NCI-H748 (cell line): ENCODE data around the gene GRB2.
"Not testable (repeated sequence)": the region's sequence is repeated elsewhere in the genome, so short reads cannot be mapped to it uniquely, and the experiment has no call there.

Source experiments
- DNase-seq: peaks from one replicate; lab custom pipeline; 2025; ENCODE audit not compliant: unreplicated experiment; lab: John Stamatoyannopoulos, UW

The GRB2 gene

DNA sequence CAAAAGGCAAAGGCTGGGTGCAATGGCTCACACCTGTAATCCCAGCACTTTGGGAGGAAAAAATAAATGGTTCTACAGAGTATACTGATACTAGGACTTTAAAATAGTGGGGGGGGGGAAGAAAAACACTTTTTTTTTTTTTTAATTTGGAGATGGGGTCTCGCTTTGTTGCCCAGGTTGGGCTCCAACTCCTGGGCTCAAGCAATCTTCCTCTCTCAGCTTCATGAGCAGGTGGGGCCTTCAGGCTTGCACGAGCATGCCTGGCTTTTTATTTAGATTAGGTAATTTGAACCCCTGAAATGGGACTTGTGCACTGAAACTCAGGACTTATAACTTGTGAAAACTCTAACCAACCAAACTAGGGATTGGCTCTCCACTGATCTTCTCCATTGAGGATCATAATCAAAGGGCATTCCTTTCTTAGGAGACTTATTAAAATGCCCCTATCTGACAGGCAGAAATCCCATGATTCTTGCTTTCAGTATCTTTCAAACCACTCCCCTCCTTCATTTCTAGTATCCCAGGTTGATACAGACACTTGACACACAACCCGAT, 16.9 kb downstream of the GRB2 start:
- no peak for DNase-seq

DNA sequence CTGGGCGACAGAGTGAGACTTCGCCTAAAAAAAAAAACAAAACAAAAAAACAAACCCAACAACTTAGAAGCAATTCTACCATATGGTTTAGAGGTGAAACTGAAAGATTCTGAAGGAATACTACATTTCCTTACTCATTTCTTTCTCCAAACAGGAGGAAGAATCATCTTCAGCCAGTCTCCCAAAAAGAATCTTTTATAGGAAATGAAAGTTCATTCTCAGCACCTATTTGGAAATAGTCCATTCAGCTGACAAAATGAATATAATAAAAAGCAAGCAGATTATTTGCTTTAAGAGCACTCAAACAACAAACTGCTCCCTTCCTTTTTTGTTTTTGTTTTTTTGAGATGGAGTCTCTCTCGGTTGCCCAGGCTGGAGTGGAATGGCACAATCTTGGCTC, 17.7 kb downstream of the GRB2 start:
- no peak for DNase-seq

DNA sequence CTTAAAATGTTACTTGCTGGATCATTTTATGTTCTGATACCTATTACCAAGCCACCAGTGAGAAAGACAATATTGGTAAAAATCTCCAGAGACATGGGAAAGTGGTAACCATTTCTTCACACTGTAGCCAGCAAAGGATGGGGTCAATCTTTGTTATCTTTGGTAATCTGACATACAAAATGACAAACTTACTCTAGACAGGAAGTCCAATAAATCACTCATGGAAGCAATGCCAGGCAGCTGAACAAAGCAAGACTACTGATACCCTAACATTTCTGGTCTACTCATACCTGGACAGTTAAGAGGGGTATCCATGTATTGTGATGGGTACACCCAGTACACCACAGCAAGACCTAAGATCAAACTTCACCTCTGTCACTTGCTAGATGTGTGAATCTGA, 19.0 kb downstream of the GRB2 start:
- DNase-seq, result no peak

DNA sequence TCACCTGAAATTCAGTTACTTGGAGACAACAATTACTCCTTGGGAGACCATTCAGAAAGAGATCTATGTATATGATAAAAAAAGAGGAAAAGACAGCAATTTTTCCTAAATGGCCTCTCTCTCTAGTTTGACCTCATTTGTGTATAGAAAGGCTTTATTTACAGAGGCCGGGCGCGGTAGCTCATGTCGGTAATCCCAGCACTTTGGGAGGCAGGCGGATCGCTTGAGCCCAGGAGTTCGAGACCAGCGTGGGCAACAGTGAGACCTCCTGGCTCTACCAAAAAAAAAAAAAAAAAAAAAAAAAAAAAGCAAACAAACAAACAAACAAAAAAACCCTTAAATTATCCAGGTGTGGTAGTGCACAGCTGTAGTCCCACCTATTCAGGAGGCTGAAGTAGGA, 20.7 kb downstream of the GRB2 start:
- DNase-seq, result no peak

DNA sequence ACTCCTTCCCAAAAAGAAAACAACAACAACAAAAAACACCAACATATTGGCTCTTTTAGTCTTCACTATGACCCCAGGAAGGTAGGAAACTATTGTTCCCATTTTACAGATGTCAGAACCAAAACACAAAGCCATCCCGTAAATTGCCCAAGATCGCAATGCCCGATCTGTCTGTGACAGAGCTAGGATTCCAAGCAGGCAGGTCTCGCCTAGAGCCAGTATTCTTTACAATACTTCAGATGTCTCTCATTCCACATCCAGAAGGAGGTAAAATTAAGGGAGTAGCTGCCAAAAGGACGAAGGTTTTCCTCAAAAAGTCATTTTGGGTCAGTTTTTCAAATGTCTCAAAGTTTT, 21.7 kb downstream of the GRB2 start:
- DNase-seq, result no peak

DNA sequence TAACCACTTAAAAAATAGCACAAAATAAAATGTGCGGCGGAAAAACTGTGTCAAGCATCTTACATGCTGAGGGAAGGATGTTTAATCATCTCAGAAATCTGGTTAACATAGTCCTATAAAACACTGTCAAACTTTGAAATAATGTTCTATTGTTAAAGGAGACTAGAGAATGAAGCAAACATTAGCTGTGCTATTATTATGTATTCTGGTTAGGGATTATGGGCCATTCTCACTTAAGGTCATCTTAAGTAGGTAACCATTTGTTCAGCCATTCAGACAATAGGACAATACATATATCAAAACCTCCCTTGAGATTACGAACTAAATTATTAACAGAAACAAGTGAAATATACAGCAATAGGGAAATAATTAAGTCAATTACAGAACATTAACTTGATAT, 24.7 kb downstream of the GRB2 start:
- DNase-seq, result no peak

DNA sequence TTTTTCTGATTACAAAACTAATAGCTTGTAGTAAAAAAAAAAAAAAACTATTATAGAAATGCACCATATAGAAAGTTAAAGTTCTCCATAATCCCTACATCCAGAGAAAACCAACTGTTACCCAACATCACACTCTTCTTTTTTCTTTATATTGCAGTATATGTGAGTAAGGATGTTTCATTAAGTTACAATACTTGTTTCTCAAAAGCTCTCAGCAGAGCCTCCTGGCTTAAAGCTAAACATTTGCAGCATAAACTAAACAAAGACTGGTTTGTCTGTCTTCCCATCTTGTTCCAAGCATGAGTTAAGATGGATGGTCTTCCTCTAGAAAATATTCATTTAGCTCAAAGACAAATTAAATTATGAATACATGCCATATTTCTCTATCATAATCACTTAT, 25.2 kb downstream of the GRB2 start:
- DNase-seq, result no peak

DNA sequence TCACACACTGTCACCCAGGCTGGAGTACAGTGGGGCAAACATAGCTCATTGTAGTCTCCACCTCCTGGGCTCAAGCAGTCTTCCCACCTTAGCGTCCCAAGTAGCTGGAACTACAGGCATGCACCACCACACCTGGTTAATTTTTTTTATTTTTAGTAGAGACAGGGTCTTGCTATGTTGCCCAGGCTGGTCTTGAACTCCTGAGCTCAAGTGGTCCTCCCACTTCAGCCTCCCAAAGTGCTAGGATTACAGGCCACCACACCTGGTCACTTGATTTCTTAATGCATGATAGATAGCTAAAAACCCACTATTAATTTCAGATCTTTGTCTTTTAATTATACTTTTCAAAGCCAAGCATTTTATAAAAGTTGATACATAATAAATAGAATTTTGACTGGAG, 26.1 kb downstream of the GRB2 start:
- not testable (repeated sequence) for DNase-seq

DNA sequence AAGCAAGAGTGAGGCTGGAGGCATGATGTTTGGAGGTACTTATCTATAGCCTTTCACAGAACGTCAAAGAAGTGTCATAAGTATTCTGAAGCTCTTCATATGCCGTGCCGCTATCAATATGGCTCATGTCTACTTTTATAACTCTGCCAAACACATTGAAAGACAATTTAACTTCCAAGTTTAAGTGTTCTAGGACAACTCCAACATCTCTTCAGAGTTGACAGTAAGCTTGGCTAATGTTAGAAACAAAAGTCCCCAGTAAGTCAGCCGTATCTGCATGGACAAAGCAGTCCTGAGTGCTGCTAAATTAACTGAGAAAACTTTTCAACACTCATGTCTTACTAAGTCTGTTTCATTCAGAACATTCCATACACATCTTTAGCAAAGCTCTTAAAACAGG, 32.2 kb downstream of the GRB2 start:
- no peak for DNase-seq

DNA sequence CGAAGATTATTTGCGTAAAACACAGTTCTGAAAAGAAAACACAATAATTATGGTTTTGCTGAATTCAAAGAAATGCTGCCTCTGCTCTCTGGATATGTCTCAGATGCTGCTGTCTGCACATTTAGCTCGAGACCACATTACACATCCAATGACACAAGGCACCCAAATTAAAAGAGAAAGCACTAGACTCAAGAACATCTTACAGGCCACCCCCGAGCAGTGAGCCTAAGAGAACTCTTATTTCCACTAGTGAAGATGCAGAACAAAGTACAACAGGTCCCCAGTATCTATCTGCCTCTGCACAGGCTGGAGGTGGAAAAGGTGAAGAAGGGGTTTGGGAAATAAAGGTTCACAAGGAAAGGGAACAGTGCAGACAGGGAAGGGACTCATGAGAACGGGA, 33.5 kb downstream of the GRB2 start:
- DNase-seq, result no peak

DNA sequence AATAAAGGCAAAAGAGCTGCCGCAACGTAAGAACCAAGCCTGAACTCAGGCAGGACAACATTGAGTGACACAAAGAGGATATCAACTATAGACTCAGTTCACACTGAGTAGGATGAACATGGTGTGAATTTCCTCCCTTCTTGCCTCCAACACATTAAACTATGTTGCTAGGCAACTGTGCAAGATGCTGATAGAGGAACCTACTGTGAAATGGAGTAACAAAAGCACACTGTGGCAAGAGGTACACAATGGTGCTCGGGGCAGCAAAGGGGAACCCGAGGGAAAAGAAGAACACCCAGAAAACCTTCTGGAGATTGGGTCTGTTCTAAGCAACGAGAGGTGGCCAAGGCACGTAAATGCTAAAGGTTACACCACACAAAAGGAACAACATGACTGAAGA, 34.1 kb downstream of the GRB2 start:
- DNase-seq, result peak; percentile 14

DNA sequence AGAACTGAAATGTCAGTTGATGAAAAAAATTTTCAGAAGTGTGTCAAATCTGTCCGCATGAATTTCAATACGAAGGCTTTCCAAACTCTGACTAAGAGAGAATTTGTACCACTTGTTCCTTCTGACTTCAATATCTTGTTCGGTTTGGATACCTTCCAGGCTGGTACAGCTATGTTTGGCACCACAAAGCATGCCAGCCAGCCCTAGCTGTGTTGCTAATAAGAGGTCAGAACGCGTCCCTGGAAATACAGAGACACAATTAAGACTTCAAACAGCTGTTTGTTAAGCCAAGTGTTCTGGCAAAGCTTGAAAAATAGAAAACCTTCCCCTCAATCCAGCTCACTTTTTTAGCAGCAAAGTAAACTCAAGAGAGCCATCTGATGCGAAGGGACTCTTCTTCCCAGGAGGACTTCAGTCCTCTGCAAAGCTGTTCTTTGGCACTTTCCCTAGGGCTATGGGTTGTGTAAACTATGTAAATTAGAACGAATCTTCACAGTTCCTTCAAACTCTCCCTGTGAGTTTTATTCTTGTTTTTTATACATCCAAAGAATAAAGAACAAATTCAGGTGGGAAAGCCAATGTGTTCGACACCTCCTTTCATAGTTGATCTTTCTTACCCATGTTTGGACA, 35.1 kb downstream of the GRB2 start:
- no peak for DNase-seq

DNA sequence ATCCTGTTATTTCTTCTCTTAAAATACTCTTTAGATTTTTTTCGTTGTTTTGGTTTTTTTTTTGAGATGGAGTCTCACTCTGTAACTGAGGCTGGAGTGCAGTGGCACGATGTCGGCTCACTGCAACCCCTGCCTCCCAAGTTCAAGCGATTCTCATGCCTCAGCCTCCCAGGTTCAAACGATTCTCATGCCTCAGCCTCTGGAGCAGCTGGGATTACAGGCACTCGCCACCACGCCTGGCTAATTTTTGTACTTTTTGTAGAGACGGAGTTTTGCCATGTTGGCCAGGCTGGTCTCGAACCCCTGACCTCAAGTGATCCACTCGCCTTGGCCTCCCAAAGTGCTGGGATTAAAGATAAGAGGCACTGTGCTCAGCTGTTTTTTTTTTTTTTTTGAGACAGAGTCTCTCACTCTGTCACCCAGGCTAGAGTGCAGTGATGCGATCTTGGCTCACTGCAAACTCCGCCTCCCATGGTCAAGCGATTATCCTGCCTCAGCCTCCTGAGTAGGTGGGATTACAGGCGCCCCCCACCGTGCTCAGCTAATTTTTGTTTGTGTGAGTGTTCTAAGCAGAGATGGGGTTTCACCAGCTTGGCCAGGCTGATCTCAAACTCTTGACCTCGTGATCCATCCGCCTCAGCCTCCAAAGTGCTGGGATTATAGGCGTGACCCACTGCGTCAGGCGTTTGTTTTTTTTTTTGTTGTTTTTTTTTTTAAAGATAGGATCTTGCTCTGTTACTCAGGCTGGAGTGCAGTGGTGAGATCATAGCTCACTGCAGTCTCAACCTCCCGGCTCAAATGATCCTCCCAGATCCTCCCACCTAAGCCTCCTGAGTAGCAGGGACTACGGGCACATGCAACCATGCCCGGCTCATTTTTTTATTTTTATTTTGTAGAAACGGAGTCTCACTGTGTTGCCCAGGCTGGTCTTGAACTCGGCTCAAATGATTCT, 37.4 kb downstream of the GRB2 start:
- not testable (repeated sequence) for DNase-seq

DNA sequence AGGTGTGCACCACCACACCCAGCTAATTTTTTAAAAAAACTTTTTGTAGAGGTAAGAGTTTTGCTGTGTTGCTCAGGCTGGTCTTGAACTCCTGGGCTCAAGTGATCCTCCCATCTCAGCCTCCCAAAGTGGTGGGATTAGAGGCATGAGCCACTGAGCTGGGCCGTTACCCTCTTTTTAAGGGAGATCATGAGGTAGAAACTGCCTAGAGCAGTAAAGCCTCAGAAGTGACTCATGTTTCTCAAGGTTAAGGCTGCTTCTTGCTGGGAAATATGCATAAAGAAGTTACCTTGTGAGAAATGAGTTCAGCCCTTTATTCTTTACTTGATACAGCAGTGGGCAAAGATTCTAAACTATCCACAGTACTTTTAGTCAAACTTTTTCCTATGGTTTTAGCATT, 38.2 kb downstream of the GRB2 start:
- no peak for DNase-seq

DNA sequence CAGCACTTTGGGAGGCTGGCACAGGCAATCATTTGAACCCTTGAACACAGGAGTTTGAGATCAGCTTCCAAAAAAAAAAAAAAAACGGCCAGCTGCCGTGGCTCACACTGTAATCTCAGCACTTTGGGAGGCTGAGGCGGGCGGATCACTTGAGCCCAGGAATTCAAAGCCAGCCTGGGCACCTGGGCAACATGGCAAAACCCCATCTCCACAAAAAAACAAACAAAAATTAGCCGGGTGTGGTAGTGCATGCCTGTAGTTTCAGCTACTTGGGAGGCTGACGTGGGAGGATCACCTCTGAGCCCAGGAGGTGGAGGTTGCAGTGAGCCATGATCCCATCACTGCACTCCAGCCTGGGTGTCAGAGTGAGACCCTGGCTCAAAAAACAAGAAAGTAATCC, 39.0 kb downstream of the GRB2 start:
- DNase-seq, result no peak

DNA sequence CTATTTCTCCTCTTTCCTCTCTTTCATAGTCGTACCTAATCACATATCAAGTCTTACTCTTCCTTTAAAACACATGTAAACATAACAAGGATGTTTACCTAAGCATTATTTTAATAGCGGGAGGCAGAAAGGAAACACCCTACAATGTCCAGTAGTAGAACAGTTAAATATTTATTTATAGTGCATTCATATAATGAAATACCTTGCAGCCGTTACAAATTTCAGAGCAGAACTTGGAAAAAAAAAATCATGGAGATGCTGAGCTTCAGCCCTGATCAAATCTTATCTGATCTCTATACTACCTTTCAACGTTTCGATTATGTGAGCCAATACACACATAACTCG, 39.6 kb downstream of the GRB2 start:
- DNase-seq, result no peak

DNA sequence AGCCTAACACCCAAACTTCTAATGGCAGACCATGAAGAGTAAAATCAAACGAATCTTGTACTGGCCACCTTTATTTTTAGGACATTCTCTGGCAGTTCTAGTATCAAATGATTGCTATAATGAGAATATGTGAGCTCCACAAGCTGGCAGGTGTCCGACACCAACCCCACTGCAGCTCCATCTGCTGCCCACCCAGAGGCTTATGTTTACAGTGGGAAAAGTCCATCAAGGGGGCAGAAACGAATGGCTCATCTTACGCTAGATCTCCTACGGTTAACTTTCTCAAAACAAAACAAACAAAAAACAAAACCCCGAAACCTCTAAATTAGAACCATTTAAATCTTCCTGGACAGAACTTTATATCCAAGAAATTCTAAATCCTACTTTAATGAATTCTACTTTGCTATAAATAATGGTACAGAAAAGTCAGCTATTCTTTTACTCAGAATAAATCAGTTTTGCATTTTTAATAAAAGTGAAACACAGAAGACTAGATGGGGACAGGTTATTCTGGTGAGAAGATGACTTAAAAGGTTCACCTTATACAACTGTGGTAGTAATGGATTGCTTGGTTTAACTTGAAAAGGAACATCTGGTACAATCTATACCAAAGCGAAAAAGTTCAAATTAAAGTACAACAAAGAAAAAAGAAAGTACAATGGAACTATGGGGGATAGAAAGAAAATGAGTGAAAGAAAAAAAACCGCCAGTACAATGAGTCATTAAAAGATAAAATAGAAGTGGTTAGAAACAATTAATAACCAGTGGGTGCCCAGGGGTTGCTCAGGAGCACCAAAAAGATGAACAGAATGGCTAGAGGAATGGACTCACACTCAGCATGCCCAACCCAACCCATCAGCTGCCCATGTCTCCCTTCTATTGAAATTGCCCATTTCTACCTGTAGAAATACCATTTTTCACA, 40.2 kb downstream of the GRB2 start:
- DNase-seq, result peak; percentile 11

DNA sequence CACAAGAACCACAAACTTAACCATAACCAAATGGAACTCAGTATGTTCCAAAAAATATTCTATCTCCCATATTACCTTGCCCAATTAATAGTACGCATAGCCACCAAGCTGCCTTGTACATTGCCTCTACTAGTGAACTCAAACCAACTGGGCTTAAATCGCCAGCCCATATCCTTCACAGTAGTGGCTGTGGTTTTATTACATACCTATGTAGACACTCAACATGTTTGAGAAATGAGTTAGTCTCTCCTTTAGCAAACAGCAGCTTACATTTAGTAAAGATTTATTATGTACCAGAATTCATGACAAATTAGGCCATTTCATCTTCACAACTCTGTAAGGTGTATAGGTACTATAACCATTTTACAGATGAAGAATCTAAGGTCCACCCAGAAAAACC, 41.4 kb downstream of the GRB2 start:
- no peak for DNase-seq

DNA sequence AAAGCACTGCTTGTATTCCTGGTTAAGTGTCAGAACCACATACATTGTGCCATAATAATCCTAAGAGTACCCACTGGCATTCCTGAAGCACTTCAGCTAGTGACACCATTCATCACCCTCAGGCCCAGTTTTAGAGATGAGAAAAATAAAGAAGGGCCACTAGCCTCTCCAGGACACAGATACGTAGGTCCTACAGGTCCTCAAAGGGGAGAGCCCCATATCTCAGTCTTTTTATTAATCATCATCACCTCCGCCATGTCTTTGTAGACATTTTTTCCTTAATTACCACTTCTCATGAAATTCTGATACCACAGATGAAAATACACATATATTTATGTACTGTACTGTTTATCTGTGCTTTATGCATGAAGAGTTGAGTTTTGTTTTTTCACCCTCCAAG, 43.5 kb downstream of the GRB2 start:
- DNase-seq, result no peak

DNA sequence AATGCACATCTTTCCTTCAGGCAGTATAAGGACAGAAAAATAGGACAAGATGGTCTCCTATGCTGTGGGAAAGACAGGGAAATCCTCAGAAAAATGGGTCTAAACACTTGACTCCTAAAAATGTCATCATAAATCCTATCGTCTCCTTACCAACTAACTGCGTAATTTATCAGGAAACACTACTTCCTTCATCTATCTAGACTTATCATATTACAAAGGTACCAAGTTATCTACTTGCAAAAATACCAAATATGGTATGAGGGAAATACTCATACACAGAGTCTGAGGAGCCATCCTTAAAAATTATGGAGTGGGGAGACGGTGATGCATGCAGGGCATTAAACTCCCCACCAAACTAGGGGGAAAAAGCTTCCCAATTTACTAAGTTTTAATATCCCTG, 44.1 kb downstream of the GRB2 start:
- no peak for DNase-seq

DNA sequence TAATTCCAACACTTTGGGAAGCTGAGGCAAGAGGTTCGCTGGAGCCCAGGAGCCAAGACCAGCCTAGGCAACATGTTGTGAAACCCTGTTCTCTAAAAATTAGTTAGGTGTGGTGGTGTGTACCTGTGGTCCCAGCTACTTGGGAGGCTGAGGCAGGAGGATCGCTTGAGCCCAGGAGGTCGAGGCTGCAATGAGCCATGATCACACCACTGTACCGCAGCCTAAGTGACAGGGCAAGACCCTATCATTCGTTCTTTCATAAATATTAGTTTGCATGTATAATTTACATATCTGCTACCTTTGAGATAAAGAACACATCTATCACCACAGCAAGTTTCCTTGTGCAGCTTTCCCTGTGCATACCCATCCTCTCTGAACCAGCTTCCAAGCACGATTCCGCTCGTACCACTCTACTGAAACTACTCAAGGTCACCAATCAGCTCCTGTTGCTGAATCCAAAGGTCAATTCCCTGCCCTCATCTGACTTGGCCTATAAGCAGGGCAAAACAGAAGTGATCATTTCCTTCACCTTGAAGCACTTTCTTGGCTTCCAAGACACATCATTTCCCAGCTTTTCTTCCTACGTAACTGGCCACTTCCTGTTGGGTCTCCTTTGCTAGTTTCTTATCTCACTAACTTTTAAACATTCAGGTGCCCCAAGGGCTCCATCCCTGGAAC, 49.1 kb downstream of the GRB2 start:
- no peak for DNase-seq
